Measurements from ENCODE around the gene TSPAN5.

The TSPAN5 gene

GRCh38 chr4:98692411-98692810 is 34.0 kb upstream of the TSPAN5 start:
- TF ChIP-seq ESRRG (CRISPR knock-in tag; IDR thresholded peaks at IDR 0.05) (no peak), ZNF565 (CRISPR knock-in tag; conservative IDR thresholded peaks at IDR 0.05; ENCODE audit: low read depth) (no peak), TOX (CRISPR knock-in tag; IDR thresholded peaks at IDR 0.05; ENCODE audit: borderline replicate concordance) (no peak), PATZ1 (CRISPR knock-in tag; IDR thresholded peaks at IDR 0.05; ENCODE audit: borderline replicate concordance) (no peak), CSRNP3 (CRISPR knock-in tag; IDR thresholded peaks at IDR 0.05) (no peak)
- ATAC-seq = no peak

GRCh38 chr4:98691588-98691987 is 33.2 kb upstream of the TSPAN5 start:
- ATAC-seq = no peak
- TF ChIP-seq OSR1 (CRISPR knock-in tag; IDR thresholded peaks at IDR 0.05) = no peak
- no peak for TF ChIP-seq TOX (CRISPR knock-in tag; IDR thresholded peaks at IDR 0.05; ENCODE audit: borderline replicate concordance)
- no peak for TF ChIP-seq GLIS3 (CRISPR knock-in tag; IDR thresholded peaks at IDR 0.05)
- no peak for TF ChIP-seq ZFP30 (CRISPR knock-in tag; IDR thresholded peaks at IDR 0.05)
- no peak for TF ChIP-seq SNAI2 (CRISPR knock-in tag; IDR thresholded peaks at IDR 0.05)
- TF ChIP-seq ZNF565 (CRISPR knock-in tag; conservative IDR thresholded peaks at IDR 0.05; ENCODE audit: low read depth) = no peak
- no peak for TF ChIP-seq ZFP3 (CRISPR knock-in tag; IDR thresholded peaks at IDR 0.05)
- no peak for TF ChIP-seq BACH2 (CRISPR knock-in tag; IDR thresholded peaks at IDR 0.05; ENCODE audit: borderline replicate concordance)
- no peak for TF ChIP-seq POU6F1 (CRISPR knock-in tag; IDR thresholded peaks at IDR 0.05; ENCODE audit: borderline replicate concordance, low read depth)
- no peak for TF ChIP-seq ZNF8 (CRISPR knock-in tag; IDR thresholded peaks at IDR 0.05)
- no peak for TF ChIP-seq ESRRG (CRISPR knock-in tag; IDR thresholded peaks at IDR 0.05)
- no peak for TF ChIP-seq CREB5 (CRISPR knock-in tag; IDR thresholded peaks at IDR 0.05; ENCODE audit: low read depth)
- no peak for TF ChIP-seq PATZ1 (CRISPR knock-in tag; IDR thresholded peaks at IDR 0.05; ENCODE audit: borderline replicate concordance)
- no peak for TF ChIP-seq ZC3H10 (CRISPR knock-in tag; IDR thresholded peaks at IDR 0.05)

- no peak for ATAC-seq
- TF ChIP-seq ZFP3 (CRISPR knock-in tag; IDR thresholded peaks at IDR 0.05) = no peak
- TF ChIP-seq TSHZ2 (CRISPR knock-in tag; IDR thresholded peaks at IDR 0.05) = no peak
- no peak for TF ChIP-seq OSR1 (CRISPR knock-in tag; IDR thresholded peaks at IDR 0.05)
- TF ChIP-seq PPARA (CRISPR knock-in tag; IDR thresholded peaks at IDR 0.05; ENCODE audit: borderline replicate concordance) = no peak
- no peak for TF ChIP-seq CREB5 (CRISPR knock-in tag; IDR thresholded peaks at IDR 0.05; ENCODE audit: low read depth)
- TF ChIP-seq ESRRG (CRISPR knock-in tag; IDR thresholded peaks at IDR 0.05) = no peak
- TF ChIP-seq ARNTL (CRISPR knock-in tag; IDR thresholded peaks at IDR 0.05; ENCODE audit: borderline replicate concordance, low read depth) = no peak
Observed at GRCh38 chr4:98689507-98690174, 31.2 kb upstream of the TSPAN5 start.

All from SK-N-SH treated with all-trans-retinoic acid at 6 μM for 48 hours (cell line).